HG03135 (cell line): Measurements from ENCODE around the gene RASAL2.

ENCODE experiments used
- ATAC-seq: cut with Tn5 transposase; IDR thresholded peaks from one replicate; pipeline ENCODE4 v1.9.1; 2021; ENCODE audit warnings: mild to moderate bottlenecking, moderate library complexity; ENCODE audit not compliant: unreplicated experiment

The RASAL2 gene

GRCh38 chr1:178418284-178418955, 324.5 kb downstream of the RASAL2 start:
- ATAC-seq = peak; percentile 90

- ATAC-seq = no peak
Observed at GRCh38 chr1:178434360-178434759, 340.5 kb downstream of the RASAL2 start.

GRCh38 chr1:178434899-178435435, 341.1 kb downstream of the RASAL2 start:
- no peak for ATAC-seq

GRCh38 chr1:178436899-178437298, 343.0 kb downstream of the RASAL2 start:
- ATAC-seq = no peak

GRCh38 chr1:178438432-178438831, 344.5 kb downstream of the RASAL2 start:
- ATAC-seq = no peak

GRCh38 chr1:178442925-178443324, 349.0 kb downstream of the RASAL2 start:
- ATAC-seq = no peak

GRCh38 chr1:178450871-178451270, 357.0 kb downstream of the RASAL2 start:
- ATAC-seq = no peak

- no peak for ATAC-seq
Observed at GRCh38 chr1:178451529-178451928, 357.6 kb downstream of the RASAL2 start.

- ATAC-seq = no peak
Observed at GRCh38 chr1:178452013-178452412, 358.1 kb downstream of the RASAL2 start.

- ATAC-seq = no peak
Observed at GRCh38 chr1:178456472-178456871, 362.6 kb downstream of the RASAL2 start.

GRCh38 chr1:178457651-178458050, 363.7 kb downstream of the RASAL2 start:
- ATAC-seq = no peak

GRCh38 chr1:178458203-178458602, 364.3 kb downstream of the RASAL2 start:
- no peak for ATAC-seq

GRCh38 chr1:178461104-178461503, 367.2 kb downstream of the RASAL2 start:
- ATAC-seq = no peak

- ATAC-seq = no peak
Observed at GRCh38 chr1:178461701-178462100, 367.8 kb downstream of the RASAL2 start.

GRCh38 chr1:178464141-178464540, 370.2 kb downstream of the RASAL2 start:
- ATAC-seq = no peak

- no peak for ATAC-seq
Observed at GRCh38 chr1:178464566-178464965, 370.7 kb downstream of the RASAL2 start.

GRCh38 chr1:178465011-178465410, 371.1 kb downstream of the RASAL2 start:
- no peak for ATAC-seq

GRCh38 chr1:178467837-178468236, 373.9 kb downstream of the RASAL2 start:
- no peak for ATAC-seq

- ATAC-seq = no peak
Observed at GRCh38 chr1:178470411-178470960, 376.6 kb downstream of the RASAL2 start.

GRCh38 chr1:178472531-178472930, 378.6 kb downstream of the RASAL2 start:
- ATAC-seq = no peak

GRCh38 chr1:178477373-178477772, 383.5 kb downstream of the RASAL2 start:
- no peak for ATAC-seq

GRCh38 chr1:178477841-178478240, 383.9 kb downstream of the RASAL2 start:
- ATAC-seq = no peak
